GM19463 (cell line): Measurements from ENCODE around the gene CHD5.

Experiments
- ATAC-seq: cut with Tn5 transposase; IDR thresholded peaks from one replicate; pipeline ENCODE4 v1.9.1; 2021; ENCODE audit warnings: mild to moderate bottlenecking, moderate library complexity; ENCODE audit not compliant: unreplicated experiment

CHD5 gene

GRCh38 chr1:6101826-6102531, 78.1 kb downstream of the CHD5 start:
- no peak for ATAC-seq

GRCh38 chr1:6100861-6101783, 79.0 kb downstream of the CHD5 start:
- no peak for ATAC-seq

DNA sequence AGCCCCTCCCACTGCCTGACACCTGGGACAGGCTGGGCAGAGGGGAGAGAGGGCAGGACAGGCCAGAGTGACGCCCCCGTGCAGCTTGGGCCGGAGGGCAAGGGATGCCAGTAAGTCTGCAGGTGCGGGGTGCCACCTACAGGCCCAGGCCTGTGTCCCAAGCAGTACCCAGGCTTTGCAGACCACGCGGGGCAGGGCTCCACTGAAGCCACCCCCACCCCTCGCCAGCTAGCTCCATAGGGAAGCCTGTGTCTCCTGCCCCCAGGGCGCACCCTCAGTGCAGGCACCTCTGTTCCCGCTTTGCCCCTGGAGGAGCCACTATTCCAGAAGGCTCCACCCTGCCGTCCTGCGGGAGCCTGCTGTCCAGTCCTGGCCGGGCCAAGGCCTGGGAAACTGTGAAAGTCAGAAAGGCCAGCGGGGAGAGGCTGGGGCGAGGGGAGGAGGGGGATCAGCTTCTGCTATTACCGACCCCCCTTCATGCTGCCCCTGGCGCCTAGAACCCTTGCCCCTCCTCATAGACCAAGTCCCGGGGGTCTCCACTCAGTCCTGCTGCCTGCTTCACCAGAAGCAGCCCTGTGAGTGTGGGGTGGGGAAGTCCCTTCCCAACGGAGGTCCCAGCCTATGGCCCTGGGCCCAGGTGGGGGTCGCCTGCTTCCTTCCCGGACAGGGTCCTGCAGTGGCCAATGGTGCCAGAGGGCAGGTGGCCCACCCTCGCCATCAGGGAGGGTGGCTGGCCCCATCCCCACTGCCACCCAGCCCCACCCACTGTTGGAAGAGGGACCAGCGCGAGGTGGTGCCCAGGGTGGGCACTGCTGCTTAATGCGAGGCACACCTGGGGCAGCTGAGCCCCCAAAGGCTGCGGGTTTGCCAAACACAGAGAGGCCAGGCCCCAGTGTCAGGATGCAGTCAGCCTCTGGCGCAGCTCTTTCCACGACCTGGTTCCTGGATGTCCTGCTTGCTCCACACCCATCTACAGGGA, 80.0 kb downstream of the CHD5 start:
- ATAC-seq = no peak

DNA sequence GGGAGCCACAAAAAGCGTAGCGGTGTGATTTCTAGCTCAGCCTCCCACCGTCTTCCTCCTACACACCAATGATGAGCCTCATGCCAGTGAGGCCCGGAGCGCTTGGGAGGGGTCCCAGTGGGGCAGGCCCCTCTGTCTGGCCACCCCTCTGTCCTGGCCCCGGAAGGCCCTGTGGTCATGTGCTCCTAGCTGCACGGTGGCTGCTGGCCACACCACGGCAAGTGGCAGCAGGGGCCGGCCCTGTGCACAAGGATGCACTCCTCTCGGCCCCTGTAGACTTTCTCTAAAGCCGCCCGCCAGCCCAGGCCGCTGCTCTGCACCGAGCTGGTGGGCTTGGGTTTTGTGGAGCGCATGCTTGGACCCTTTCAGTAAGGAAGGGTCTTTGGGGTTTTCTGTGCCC, 80.8 kb downstream of the CHD5 start:
- ATAC-seq = no peak

- ATAC-seq = no peak
Measured at GRCh38 chr1:6098303-6099215, 81.6 kb downstream of the CHD5 start.

DNA sequence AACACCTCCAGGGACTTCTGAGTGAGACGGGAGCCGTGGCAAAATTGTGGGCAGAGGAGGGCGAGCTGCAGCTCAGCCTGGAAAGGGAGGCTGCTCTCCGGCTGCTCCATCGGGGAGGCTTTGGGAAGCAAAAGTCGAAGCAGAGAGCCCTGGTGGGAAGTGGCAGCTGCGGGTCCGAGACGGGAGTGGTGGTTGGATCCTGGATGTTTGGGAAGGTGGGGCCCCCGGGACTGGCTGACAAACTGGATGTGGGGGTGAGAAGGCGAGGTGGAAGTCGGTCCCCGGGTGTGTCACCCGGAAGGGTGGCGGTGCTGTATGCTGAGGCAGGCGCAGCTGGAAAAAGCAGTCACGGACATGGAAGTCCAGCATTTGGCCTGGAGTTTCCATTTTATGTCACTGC, 82.3 kb downstream of the CHD5 start:
- no peak for ATAC-seq

GRCh38 chr1:6097117-6097595, 83.0 kb downstream of the CHD5 start:
- no peak for ATAC-seq

- ATAC-seq = no peak
Measured at GRCh38 chr1:6096243-6097116, 83.6 kb downstream of the CHD5 start.

DNA sequence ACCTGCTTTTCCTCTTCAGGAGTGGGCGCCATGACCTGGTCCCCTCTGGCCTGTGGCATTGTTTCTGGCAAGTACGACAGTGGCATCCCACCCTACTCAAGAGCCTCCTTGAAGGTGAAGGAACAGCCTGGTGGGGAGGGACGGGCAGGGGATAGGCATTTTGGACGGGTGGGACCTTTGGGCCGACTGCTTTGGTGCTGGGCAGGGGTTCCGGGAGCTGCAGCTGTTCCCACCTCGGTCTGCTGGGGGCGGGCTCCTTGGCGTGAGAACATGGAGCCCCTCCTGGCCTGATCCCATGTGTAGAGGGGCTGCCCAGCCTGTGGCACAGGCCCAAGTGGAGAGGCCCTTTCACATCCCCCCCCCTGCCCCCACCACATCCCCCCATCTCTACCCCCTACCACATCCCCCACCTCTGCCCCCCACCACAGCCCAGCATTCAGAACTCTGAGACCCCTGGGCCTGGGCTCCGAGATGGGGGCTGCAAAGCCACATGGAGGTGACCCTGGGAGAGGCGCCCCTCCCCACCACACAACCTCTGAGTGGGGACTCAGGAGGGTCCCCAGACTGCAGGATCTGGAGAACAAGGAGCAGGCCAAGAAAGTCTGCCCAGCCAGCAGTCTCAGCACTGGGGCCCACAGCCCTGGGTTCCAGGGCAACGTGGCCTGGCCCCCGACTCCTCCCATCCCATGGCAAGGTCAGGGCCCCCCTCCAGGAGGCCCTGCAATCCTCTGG, 84.4 kb downstream of the CHD5 start:
- no peak for ATAC-seq

DNA sequence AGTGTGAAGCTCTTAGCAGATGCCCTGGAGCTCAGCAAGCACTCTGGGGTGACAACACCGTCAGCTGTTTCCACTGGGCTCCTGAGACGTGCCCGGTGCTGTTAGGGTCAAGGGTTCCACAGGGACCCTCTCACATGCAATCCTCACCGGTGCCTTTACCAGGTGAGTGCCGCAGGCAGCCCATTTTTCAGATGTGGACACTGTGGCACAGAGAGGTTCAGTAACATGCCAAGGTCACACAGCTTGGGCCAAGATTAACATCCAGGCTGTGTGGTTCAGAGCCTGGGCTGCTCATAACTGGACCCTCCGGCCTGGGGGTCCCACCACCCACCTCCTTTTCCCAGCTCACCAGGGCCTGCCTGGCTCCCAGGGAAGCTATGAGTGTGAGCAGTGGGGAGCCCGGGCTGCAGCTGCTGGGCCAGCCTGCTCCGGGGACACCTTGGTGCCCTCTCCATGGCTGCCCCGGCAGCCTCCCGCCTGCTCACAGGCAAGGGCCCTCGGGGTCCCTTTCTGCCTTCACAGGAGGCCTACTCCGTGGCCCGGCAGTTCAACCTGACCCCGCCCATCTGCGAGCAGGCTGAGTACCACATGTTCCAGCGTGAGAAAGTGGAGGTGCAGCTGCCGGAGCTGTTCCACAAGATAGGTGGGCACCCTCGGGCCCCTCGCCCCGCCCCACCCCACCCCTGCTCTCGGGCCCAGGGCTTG, 85.2 kb downstream of the CHD5 start:
- no peak for ATAC-seq

GRCh38 chr1:6094246-6094645, 85.9 kb downstream of the CHD5 start:
- ATAC-seq = no peak

GRCh38 chr1:6093611-6094010, 86.5 kb downstream of the CHD5 start:
- ATAC-seq = no peak

DNA sequence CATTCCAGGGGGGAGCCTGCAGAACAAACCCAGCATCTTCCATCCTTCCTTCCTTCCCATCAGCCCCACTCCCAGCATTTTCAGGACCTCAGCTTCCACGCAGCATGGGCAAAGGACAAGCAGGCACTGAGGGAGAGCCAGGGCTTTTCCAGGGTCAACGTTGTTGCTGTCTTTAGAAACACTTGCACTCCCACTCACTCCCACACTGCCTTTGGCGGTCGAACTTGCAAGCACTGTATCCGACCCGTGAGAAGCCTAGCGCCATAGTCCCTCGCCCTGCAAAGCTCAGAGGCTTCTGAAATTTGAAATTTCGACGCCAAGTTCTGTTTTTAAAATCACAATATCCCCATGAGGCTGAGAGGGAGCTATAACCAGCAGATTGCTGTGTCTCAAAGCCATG, 87.0 kb downstream of the CHD5 start:
- ATAC-seq = no peak

DNA sequence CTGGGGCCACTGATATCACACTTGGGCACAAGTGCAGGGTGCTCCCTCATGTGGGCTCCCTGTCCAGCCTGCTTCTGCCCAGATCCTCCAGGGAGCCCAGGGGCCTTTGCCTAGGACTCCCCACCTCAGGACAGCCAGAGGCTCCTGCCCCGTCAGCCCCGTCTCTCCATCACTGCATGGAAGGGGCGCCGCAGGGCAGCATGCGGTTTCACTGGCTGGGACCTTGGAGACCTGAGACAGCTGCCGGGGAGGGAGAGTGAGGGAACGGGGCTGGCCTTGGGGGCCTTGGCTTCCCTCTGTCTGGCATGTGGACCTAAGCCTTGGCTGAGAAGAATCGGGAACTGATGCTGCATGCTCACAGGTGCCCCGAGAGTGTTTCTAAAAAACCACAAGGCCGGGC, 87.9 kb downstream of the CHD5 start:
- no peak for ATAC-seq

GRCh38 chr1:6091823-6092109, 88.4 kb downstream of the CHD5 start:
- ATAC-seq = no peak

- no peak for ATAC-seq
Measured at GRCh38 chr1:6090996-6091822, 88.9 kb downstream of the CHD5 start.

DNA sequence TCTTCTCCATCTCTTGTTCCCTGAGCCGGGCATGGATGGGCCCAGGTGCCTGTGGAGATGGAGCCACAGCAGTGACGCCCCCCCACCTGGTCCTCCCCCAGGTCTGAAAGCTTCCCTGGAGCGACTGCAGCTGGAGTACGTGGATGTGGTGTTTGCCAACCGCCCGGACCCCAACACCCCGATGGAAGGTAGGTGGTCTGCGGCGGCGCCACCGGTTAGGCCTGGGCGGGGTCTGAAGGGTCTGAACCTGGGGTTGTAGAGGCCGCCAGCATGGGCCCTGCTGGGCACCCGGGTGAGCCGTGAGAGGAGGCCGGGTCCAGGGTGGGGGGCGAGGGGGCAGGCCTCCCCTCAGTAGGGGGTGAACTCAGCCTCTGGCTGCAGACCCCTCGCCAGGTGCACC, 89.8 kb downstream of the CHD5 start:
- ATAC-seq = no peak
